ENCODE data around the gene BCL6.

Gene BCL6

GRCh38 chr3:187738331-187739093, 6.8 kb downstream of the BCL6 start:
- peak; percentile 86 to 88 for DNase-seq

GRCh38 chr3:187738071-187738330, 7.3 kb downstream of the BCL6 start:
- no peak for DNase-seq

- peak; percentile 93 to 94 for DNase-seq
These were observed 7.7 kb downstream of the BCL6 start for GRCh38 chr3:187737368-187738070.

GRCh38 chr3:187737006-187737367, 8.3 kb downstream of the BCL6 start:
- peak; percentile 63 to 77 for DNase-seq

- DNase-seq, result peak; percentile 87 to 95
These were observed 8.8 kb downstream of the BCL6 start for GRCh38 chr3:187736418-187736871.

GRCh38 chr3:187735837-187736236, 9.4 kb downstream of the BCL6 start:
- peak; percentile 54 to 82 for DNase-seq

GRCh38 chr3:187735383-187735782, 9.9 kb downstream of the BCL6 start:
- no peak for DNase-seq

GRCh38 chr3:187734841-187735240, 10.4 kb downstream of the BCL6 start:
- DNase-seq, result no peak

GRCh38 chr3:187733371-187733770, 11.9 kb downstream of the BCL6 start:
- no peak for DNase-seq

GRCh38 chr3:187729598-187729997, 15.7 kb downstream of the BCL6 start:
- DNase-seq, result no peak

- DNase-seq, result no peak
These were observed 16.2 kb downstream of the BCL6 start for GRCh38 chr3:187728940-187729583.

GRCh38 chr3:187728248-187728647, 17.0 kb downstream of the BCL6 start:
- no peak for DNase-seq

- DNase-seq, result no peak
These were observed 18.7 kb downstream of the BCL6 start for GRCh38 chr3:187726564-187726963.

GRCh38 chr3:187725653-187726370, 19.5 kb downstream of the BCL6 start:
- DNase-seq, result no peak

- DNase-seq, result no peak
These were observed 20.0 kb downstream of the BCL6 start for GRCh38 chr3:187725224-187725623.

GRCh38 chr3:187722206-187722612, 23.1 kb downstream of the BCL6 start:
- DNase-seq, result no peak

- no peak for DNase-seq
These were observed 24.2 kb downstream of the BCL6 start for GRCh38 chr3:187721055-187721454.

- DNase-seq, result no peak
These were observed 25.0 kb downstream of the BCL6 start for GRCh38 chr3:187720337-187720670.

- DNase-seq, result no peak
These were observed 25.5 kb downstream of the BCL6 start for GRCh38 chr3:187719628-187720336.

- peak in 1 of 2 donors; percentile 26 for DNase-seq
These were observed 26.5 kb downstream of the BCL6 start for GRCh38 chr3:187718802-187719201.

GRCh38 chr3:187717572-187717971, 27.7 kb downstream of the BCL6 start:
- no peak for DNase-seq

GRCh38 chr3:187714404-187714979, 30.8 kb downstream of the BCL6 start:
- DNase-seq, result peak; percentile 59 to 93
